Muscle of leg (tissue), 11 donors: ENCODE measurements around the gene HSPG2. TPM values are rescaled to one million over a fixed set of nuclear protein-coding genes. Genes with fewer than 3 reads are reported as not detected.

Experiments
- DNase-seq: peaks from one replicate; pipeline ENCODE4 v3.0.0; 2013
- H3K27ac ChIP-seq: one replicate; pipeline ENCODE4 v1.5.1; 2013; ENCODE audit warnings: mild to moderate bottlenecking, low read length, control low read depth
- H3K27me3 ChIP-seq: one replicate; pipeline ENCODE4 v1.6.1; 2013; ENCODE audit warnings: low read length; ENCODE audit not compliant: control insufficient read depth, insufficient read depth
- H3K36me3 ChIP-seq: one replicate; pipeline ENCODE4 v1.6.1; 2013; ENCODE audit warnings: low read length; ENCODE audit not compliant: control insufficient read depth, insufficient read depth
- H3K4me1 ChIP-seq: one replicate; pipeline ENCODE4 v1.6.1; 2013; ENCODE audit warnings: low read length; ENCODE audit not compliant: control insufficient read depth, insufficient read depth
- H3K4me3 ChIP-seq: one replicate; pipeline ENCODE4 v1.5.1; 2013; ENCODE audit warnings: low read length, control low read depth
- H3K9me3 ChIP-seq: replicated peaks from 2 replicates; pipeline ENCODE4 v1.6.1; 2013; ENCODE audit warnings: low read depth, low read length; ENCODE audit not compliant: control insufficient read depth
- whole genome bisulfite sequencing: methylation state at CpG from one replicate; pipeline ENCODE4 v1.1.5; 2013; ENCODE audit warnings: missing lambda C conversion rate; ENCODE audit not compliant: insufficient coverage; 5-methylcytosine and 5-hydroxymethylcytosine counted together
- polyA plus RNA-seq, 8 donors: library from polyadenylated mRNA; unstranded; fragments of 120-200 nt; gene quantifications; one replicate each; pipeline versions ENCODE4 v1.2.1 to v1.2.3, GENCODE V29; 2013; ENCODE audit warnings: inconsistent platforms in 1 of 8, low replicate concordance in 1 of 8; ENCODE audit not compliant: insufficient read length in 8 of 8, insufficient read depth in 1 of 8
- total RNA-seq: library from RNA; stranded (reverse); fragments of 120-200 nt; gene quantifications from one replicate; pipeline ENCODE4 v1.2.4, GENCODE V29; 2013

The HSPG2 gene
- total and polyA plus RNA-seq, 9 donors, result 149 to 460 (median 339) TPM

GRCh38 chr1:21872445-21873079, 64.5 kb downstream of the HSPG2 start:
- Histone ChIP-seq H3K27me3 (no peaks in the 10 kb centered on the region), H3K36me3 (peaks cover 85% of the 10 kb centered on the region), H3K4me1 (peaks cover 20% of the 10 kb centered on the region), H3K9me3 (no peaks in the 10 kb centered on the region), H3K27ac (no peak overlapping the region), H3K4me3 (no peak overlapping the region)
- DNase-seq, result no peak
- WGBS, result 82% methylated on average over 15 of the region's 17 CpGs

- no peak overlapping the region for H3K4me3 ChIP-seq
- H3K27me3 ChIP-seq, result no peaks in the 10 kb centered on the region
- DNase-seq, result no peak
- peaks cover 84% of the 10 kb centered on the region for H3K36me3 ChIP-seq
- H3K27ac ChIP-seq, result no peak overlapping the region
- 85% methylated on average over 13 of the region's 13 CpGs for WGBS
- H3K9me3 ChIP-seq, result no peaks in the 10 kb centered on the region
- H3K4me1 ChIP-seq, result peaks cover 20% of the 10 kb centered on the region
Measured at GRCh38 chr1:21871943-21872342, 65.2 kb downstream of the HSPG2 start.

GRCh38 chr1:21870611-21871010, 66.5 kb downstream of the HSPG2 start:
- Histone ChIP-seq H3K4me3 (no peak overlapping the region), H3K4me1 (peaks cover 21% of the 10 kb centered on the region), H3K27me3 (no peaks in the 10 kb centered on the region), H3K9me3 (no peaks in the 10 kb centered on the region), H3K36me3 (peaks cover 84% of the 10 kb centered on the region), H3K27ac (no peak overlapping the region)
- no peak for DNase-seq
- WGBS, result 92% methylated on average over 12 of the region's 15 CpGs

GRCh38 chr1:21869620-21870121, 67.4 kb downstream of the HSPG2 start:
- Histone ChIP-seq H3K9me3 (no peaks in the 10 kb centered on the region), H3K27ac (no peak overlapping the region), H3K27me3 (no peaks in the 10 kb centered on the region), H3K4me1 (peaks cover 13% of the 10 kb centered on the region), H3K36me3 (peaks cover 84% of the 10 kb centered on the region), H3K4me3 (no peak overlapping the region)
- 59% methylated on average over 13 of the region's 13 CpGs for WGBS
- DNase-seq, result peak; percentile 61

GRCh38 chr1:21868941-21869454, 68.1 kb downstream of the HSPG2 start:
- no peak for DNase-seq
- Histone ChIP-seq H3K27ac (no peak overlapping the region), H3K36me3 (peaks cover 84% of the 10 kb centered on the region), H3K9me3 (no peaks in the 10 kb centered on the region), H3K4me3 (no peak overlapping the region), H3K27me3 (no peaks in the 10 kb centered on the region), H3K4me1 (peaks cover 13% of the 10 kb centered on the region)
- 63% methylated on average over 2 of the region's 12 CpGs for WGBS

GRCh38 chr1:21868482-21868881, 68.6 kb downstream of the HSPG2 start:
- Histone ChIP-seq H3K9me3 (no peaks in the 10 kb centered on the region), H3K27ac (no peak overlapping the region)
- 94% methylated on average over 3 of the region's 7 CpGs for WGBS

GRCh38 chr1:21867451-21867996, 69.6 kb downstream of the HSPG2 start:
- WGBS, result no CpG with 5 or more reads among the region's 5 CpGs
- H3K4me3 ChIP-seq, result no peak overlapping the region
- DNase-seq, result no peak
- no peaks in the 10 kb centered on the region for H3K9me3 ChIP-seq
- H3K27me3 ChIP-seq, result no peaks in the 10 kb centered on the region
- H3K36me3 ChIP-seq, result peaks cover 78% of the 10 kb centered on the region
- H3K4me1 ChIP-seq, result peaks cover 13% of the 10 kb centered on the region
- no peak overlapping the region for H3K27ac ChIP-seq

More at GRCh38 chr1:21868482-21868881, 68.6 kb downstream of the HSPG2 start:
- Histone ChIP-seq H3K36me3 (peaks cover 82% of the 10 kb centered on the region), H3K27me3 (no peaks in the 10 kb centered on the region), H3K4me1 (peaks cover 13% of the 10 kb centered on the region), H3K4me3 (no peak overlapping the region)
- no peak for DNase-seq

GRCh38 chr1:21866707-21867043, 70.4 kb downstream of the HSPG2 start:
- Histone ChIP-seq H3K36me3 (peaks cover 78% of the 10 kb centered on the region), H3K9me3 (no peaks in the 10 kb centered on the region), H3K4me3 (no peak overlapping the region), H3K27ac (no peak overlapping the region), H3K27me3 (no peaks in the 10 kb centered on the region), H3K4me1 (peaks cover 13% of the 10 kb centered on the region)
- DNase-seq, result no peak
- WGBS, result no CpG with 5 or more reads among the region's 1 CpG

- Histone ChIP-seq H3K4me1 (peaks cover 13% of the 10 kb centered on the region), H3K27ac (no peak overlapping the region), H3K9me3 (peaks cover 2% of the 10 kb centered on the region), H3K4me3 (no peak overlapping the region), H3K27me3 (no peaks in the 10 kb centered on the region), H3K36me3 (peaks cover 78% of the 10 kb centered on the region)
- DNase-seq, result no peak
- WGBS, result 39% methylated on average over 9 of the region's 11 CpGs
Measured at GRCh38 chr1:21865943-21866706, 71.0 kb downstream of the HSPG2 start.

- Histone ChIP-seq H3K4me1 (peaks cover 12% of the 10 kb centered on the region), H3K4me3 (no peak overlapping the region), H3K27ac (no peak overlapping the region), H3K9me3 (peaks cover 2% of the 10 kb centered on the region), H3K36me3 (peaks cover 80% of the 10 kb centered on the region), H3K27me3 (no peaks in the 10 kb centered on the region)
- no peak for DNase-seq
- 73% methylated on average over 3 of the region's 7 CpGs for WGBS
Measured at GRCh38 chr1:21865609-21865942, 71.5 kb downstream of the HSPG2 start.
